HG02759 (cell line): ENCODE measurements around the gene EML5.
"Not testable (repeated sequence)": the region's sequence is repeated elsewhere in the genome, so short reads cannot be mapped to it uniquely, and the experiment has no call there.

ENCODE experiments used
- ATAC-seq: cut with Tn5 transposase; IDR thresholded peaks from one replicate; pipeline ENCODE4 v1.9.1; 2021; ENCODE audit warnings: mild to moderate bottlenecking, moderate library complexity; ENCODE audit not compliant: unreplicated experiment

Gene EML5

DNA sequence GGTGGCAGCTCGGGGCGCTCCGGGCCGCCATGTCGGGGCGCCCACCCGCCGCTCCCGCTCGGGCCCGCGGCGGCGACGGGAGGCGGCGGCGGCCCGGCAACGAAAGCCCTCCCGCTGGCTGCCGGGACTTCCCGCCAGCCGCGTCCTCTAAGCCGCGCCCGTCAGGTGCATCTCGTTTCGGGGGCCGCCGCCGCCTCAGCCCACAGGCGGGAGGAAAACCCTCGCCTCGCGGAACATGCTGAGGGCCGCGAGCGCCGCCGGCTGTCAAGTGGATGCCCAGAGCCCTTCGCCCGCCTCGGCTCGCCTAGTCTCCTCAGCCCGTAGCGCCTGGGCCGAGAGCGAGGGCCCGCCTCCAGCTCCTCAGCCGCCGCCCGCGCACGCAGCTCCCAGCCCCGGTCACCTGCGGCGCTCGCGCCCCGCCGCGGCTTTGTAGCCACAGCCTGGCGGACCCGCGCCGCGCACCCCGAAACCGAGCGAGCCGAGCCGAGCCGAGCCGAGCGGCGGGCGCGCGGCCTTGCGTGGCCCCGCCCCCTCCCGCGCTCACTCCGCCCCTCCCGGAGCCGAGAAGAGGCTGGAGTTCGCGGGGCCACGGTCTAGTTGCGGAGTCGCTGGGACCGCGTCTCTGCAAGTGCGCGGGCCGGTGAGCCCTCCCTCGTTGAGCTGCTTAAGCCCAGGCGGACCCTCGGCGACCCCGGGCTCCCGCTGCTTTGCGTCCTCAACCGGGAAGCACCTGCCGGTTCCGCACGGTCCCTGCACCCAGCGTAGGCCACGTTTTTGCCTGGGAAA, at the start of gene EML5:
Gene EML5 (minus strand): TSS at position 481 of the 786 bp plus-strand sequence. CDS start 450 bp downstream, at position 31.
- peak; percentile 89 for ATAC-seq

- ATAC-seq: no peak
Observed at GRCh38 chr14:88842414-88842813, 49.7 kb upstream of the EML5 start.

- ATAC-seq: no peak
Observed at GRCh38 chr14:88841741-88842140, 49.0 kb upstream of the EML5 start.

DNA sequence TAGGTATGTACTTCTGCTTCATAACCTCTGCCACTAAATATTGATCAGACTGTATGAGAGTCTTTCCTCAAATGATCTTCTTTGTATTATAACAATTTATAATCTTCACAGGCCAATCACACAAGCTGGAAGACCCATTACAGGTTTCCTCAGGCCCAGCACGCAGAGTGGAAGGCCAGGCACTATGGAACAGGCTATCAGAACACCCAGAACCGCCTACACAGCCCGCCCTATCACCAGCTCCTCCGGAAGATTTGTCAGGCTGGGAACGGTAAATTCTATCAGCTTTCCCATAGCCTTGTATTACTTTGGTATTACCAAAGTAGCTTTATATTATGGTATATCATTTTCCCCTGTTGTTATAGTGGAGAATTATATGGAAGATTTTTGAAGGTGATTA, 48.2 kb upstream of the EML5 start:
- ATAC-seq: no peak

DNA sequence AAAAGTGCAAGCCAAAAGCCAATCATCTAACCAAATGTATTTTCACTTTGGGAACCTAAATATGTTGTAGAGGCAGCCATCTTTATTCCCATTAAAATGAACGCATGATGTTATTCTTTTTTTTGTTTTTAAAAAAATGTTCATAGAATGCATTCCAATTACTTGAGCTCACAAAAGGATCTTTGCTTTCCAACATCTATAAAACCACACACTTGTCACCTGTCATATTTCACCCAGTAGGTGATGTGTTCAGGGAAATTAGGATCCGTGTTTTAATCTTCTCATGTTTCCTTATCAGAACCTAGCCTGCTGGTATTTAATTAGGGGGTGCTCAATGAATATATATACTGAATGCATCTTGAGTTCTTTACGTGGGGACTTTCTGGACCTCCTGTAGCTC, 45.3 kb upstream of the EML5 start:
- no peak for ATAC-seq

DNA sequence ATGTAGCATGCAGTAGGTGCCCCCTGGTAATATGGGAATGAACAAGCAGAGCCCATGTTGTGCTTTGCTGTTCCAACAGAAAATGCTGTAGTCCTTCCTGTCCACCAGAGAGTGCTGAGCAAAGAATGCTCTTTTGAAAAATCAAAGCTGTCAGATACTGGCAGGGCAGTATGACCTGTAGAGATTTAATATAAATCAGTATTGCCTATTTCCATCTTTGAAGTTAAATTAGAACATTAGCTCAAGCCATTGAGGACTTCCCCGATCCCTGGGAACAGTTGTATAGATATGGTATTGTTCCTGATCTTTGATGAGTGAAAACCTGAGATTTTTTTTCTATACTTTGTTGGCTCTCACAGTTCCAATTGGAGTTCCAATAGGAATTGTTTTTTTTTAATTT, 44.7 kb upstream of the EML5 start:
- ATAC-seq: no peak

DNA sequence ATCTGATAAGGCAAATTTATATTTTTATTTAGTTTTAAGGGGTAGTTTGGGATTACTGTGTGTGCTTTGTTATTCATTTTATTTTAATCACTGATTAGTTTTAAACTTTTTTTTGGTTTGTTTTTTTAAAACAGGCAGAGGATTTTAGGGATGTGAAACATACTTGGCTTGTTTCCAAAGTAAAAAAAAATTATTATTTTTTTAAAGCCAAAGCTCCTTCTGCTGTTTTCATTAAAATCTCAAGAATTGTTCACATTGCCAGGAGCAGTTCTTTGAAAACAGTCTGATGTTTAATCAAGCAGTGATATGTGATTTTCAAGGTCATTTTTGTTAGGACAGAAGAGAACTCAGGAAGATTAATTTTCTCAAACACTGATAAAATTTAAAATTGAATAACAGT, 42.9 kb upstream of the EML5 start:
- no peak for ATAC-seq

DNA sequence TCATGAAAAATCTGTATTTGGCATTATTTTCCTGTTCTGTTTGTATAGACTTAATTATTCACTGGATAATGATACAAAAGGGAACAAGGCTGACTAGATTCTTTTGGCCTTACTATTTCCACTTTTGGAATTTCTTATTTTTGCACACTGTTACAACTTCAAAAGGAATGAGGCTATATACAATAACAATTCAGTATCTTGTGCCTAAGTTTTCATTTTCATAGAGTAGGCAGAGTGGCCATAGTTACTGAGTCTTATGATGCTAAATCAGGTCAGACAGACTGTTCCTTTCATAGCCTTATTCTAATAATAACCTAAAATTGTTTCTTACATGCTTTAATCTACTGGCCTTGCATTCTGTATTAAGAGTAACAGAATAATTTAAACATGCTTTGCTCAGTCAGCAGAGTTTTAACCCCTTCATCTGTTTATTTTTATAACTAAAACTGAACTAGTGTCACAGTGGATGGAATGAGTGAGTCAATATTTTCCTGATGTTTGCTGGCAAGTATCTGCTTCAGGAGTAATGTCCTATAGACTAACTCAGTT, 42.2 kb upstream of the EML5 start:
- no peak for ATAC-seq

- no peak for ATAC-seq
Observed at GRCh38 chr14:88831284-88831683, 38.5 kb upstream of the EML5 start.

DNA sequence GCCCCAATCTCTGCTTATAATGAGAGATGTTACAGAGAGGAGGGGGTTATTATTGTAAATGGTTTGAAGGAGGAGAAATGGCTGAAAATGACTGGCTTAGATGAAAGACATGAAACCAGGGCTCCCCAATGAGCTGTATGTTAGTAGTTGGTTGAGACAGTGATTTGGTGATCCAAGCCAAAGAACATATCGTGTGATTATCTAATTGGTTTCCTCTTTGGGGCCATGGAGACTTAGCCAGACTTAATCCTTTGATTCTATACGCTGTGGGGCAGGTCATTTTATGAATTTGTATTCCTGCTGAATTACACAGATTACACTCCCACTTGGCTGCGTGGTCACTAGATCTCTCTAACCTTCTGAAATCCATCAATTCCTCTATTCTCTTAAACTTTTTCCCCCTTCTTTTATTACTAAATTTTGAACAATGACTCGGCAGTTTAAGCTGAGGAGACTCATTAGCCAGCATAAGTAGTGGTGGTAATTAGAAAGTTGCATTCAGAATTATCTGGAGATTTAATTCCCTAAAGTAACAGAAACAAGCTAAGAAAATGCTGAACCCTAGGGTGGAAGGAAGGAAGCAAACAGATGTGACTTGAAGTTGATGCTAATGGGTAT, 37.0 kb upstream of the EML5 start:
- ATAC-seq: no peak

DNA sequence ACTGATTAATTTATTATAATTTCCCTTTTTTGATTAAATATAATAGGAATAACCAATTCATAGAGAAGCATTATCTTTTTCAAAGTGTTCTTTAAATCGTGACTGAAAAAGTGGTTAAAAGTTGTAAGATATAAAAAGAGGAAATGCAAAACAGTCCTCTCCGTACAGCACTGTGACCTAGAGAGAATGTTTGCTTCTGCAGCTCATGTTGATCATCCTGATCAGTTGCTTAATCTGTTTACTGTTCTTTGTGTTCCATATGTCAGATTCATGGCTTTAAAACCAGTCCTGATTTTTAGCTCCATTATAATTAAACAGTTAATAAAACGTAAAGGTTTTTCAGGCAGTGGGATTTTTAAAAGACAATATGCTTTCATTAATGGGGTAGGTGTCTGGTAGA, 36.4 kb upstream of the EML5 start:
- no peak for ATAC-seq

- no peak for ATAC-seq
Observed at GRCh38 chr14:88825503-88825902, 32.8 kb upstream of the EML5 start.

- ATAC-seq: no peak
Observed at GRCh38 chr14:88825078-88825458, 32.3 kb upstream of the EML5 start.

GRCh38 chr14:88824314-88825077, 31.7 kb upstream of the EML5 start, which contains the start of gene TTC8:
Gene TTC8 (plus strand): TSS chr14:88824651. CDS start chr14:88824708, 57 bp downstream.
- ATAC-seq: peak; percentile 99

DNA sequence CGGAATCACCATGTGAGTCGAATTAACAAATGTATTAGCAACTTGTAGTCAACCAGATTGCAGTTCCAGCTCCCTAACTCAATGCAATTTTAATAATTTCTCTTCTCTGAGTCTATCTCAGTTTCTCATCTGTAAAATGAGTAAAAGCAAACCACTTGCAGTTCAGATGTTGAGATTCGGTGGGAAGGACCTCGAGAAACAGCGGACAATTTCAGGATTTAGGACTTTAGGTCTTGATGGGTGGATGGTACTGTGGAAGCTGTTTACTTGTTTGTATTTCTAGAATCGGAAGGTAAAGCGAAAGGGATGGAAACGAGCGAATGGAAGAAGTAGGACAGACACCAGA, 31.2 kb upstream of the EML5 start:
- ATAC-seq: peak; percentile 7

GRCh38 chr14:88821888-88822287, 29.1 kb upstream of the EML5 start:
- no peak for ATAC-seq

- no peak for ATAC-seq
Observed at GRCh38 chr14:88821378-88821777, 28.6 kb upstream of the EML5 start.

GRCh38 chr14:88819674-88820073, 26.9 kb upstream of the EML5 start:
- ATAC-seq: not testable (repeated sequence)

DNA sequence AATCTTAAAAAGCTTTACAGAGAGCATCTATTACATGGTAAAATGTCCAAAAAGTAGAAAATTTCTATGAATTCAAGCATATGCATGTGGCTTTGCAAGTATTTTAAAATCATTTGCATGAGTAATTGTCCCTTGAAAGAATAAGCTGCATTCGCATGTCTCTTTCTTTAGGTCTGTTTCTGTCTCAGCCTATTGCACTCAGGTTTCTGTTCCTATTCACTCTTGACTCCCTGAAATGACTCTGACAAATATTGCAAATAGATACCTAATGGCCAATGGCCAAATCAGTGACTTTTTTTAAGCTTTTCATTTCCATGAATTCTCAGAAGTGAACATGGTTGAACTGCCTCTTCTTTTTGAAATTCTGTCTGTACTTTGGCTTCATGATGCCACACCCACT, 25.3 kb upstream of the EML5 start:
- ATAC-seq: no peak

GRCh38 chr14:88815980-88816379, 23.2 kb upstream of the EML5 start:
- no peak for ATAC-seq

DNA sequence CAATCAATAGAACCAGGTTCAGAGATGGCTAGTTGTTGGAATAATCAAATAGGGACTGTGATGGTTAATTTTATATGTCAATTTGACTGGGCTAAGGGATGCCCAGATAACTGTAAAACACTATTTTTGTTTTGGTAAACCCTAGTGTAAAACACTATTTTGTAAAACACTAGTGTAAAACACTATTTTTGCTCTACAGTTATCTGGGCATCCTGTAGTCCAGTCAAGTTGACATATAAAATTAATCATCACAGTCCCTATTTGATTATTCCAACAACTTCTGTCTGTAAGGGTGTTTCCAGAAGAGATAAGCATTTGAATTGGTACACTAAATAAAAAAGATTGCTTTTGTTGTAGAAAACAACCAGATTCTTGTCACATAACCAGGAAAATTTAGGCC, 15.6 kb upstream of the EML5 start:
- no peak for ATAC-seq

DNA sequence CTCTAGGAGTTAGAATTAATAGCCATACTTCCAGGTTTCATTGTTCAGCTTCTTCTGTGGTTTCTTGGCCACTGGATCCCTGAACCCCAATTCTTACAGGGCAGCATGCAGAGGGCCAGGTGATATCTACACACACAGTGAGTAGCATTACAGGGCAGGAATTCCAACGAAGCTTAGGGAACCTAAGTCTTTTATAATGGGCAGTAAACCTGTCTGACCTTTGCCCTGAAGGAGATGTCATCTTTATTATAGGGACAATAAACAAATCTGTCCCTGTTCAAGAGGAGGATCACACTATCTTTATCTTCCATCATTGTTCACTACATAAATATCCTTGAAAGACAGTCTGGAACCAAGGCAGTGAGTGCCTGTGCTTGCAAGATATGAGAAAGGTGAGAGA, 11.7 kb upstream of the EML5 start:
- ATAC-seq: no peak
